GM18508 (cell line): ENCODE results near the gene LRRC25.

Experiments used
- ATAC-seq: cut with Tn5 transposase; IDR thresholded peaks from one replicate; pipeline ENCODE4 v1.9.1; 2021; ENCODE audit warnings: moderate number of reproducible peaks; ENCODE audit not compliant: insufficient read depth, unreplicated experiment

The LRRC25 gene

GRCh38 chr19:18436671-18437490 lies 39.5 kb upstream of the LRRC25 start:
- no peak for ATAC-seq

- ATAC-seq: no peak
These were observed 38.6 kb upstream of the LRRC25 start for GRCh38 chr19:18435842-18436670.

- no peak for ATAC-seq
These were observed 37.9 kb upstream of the LRRC25 start for GRCh38 chr19:18435178-18435841.

DNA sequence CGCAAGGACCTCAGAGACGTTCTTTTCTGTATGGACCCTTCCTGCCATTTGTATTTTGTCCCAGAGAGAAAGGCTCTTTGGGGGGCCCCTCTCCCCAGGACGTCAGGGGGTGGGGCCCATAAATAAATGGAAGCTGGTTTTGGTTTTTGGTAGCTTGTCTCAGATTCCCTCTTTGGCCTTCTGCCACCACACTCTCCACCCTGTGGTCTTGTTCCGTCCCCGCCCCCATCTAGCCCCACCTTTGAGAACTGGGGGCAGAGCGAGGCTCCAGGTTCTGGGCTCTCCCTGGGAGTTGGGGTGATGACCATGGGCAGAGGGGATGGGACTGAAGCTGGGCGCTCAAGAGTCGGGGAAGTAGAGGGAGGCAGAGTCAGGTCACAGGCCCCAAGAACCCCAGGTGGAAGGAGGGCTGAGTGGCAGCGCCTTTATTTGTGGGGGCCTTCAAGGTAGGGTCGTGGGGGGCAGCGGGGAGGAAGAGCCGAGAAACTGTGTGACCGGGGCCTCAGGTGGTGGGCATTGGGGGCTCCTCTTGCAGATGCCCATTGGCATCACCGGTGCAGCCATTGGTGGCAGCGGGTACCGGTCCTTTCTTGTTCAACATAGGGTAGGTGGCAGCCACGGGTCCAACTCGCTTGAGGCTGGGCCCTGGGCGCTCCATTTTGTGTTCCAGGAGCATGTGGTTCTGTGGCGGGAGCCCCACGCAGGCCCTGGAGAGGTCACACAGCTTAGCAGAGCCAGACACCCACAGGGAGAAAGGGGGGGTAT lies 37.2 kb upstream of the LRRC25 start:
- no peak for ATAC-seq

DNA sequence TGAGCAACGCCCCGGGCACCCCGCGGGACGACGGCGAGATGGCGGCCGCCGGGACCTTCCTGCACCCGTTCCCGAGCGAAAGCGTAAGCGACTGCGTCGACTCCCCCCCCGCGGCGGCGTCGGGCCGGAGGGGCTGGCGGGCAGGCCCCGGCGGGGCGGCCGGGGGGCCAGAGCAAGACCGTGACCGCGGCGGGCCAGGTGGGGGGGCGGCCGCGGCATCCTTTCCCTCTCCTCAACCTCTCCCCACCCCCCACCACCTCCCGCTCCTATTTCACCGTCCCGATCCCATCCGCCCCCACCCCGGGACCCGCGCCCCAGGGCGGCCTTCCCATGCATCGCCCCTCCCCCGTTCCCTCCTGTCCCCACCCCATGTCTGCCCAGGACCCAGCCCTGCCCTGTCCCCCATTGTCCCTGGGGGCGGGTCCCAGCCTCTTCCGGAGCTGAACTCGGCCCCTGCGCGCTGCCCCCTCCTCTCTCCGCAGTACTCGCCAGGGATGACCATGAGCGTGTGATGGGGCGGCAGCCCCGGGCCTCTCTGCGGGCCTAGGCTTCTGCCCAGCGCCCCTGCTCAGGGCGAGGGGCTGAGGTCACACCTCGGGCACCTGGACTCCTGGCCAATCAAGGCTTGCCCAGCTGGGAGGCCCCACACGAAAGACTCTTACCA lies 36.4 kb upstream of the LRRC25 start:
- no peak for ATAC-seq

DNA sequence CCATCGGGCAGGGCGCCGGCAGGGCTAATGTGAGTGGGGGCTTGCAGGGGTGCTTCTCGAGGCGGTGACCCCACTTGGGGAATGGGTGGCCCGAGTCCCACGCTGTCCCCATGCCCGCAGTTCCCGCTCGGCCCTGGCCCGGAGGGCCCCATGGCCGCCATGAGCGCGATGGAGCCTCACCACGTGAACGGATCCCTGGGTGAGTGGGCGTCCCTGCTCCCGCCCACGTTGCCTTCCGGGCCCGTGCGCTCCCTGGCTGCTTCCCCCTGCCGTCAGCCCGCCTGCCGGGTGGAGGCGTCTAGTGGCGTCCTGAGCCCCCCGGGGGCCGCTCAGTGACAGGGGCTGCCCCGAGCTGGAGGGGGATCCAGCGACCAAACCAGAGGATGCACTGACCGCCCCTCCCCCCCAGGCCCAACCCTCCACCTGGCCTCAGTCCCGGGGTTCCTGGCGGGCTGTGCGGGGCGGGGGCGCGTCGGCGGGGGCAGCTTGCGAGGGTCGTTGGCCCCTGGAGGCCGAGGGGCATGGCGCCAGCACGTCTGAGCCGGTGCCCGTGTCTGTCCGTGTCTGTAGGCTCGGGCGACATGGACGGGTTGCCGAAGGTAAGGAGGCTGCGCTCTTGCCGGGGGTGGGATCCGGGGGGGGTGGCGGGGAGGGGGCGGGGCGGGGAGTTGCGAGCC lies 35.7 kb upstream of the LRRC25 start:
- ATAC-seq: no peak

DNA sequence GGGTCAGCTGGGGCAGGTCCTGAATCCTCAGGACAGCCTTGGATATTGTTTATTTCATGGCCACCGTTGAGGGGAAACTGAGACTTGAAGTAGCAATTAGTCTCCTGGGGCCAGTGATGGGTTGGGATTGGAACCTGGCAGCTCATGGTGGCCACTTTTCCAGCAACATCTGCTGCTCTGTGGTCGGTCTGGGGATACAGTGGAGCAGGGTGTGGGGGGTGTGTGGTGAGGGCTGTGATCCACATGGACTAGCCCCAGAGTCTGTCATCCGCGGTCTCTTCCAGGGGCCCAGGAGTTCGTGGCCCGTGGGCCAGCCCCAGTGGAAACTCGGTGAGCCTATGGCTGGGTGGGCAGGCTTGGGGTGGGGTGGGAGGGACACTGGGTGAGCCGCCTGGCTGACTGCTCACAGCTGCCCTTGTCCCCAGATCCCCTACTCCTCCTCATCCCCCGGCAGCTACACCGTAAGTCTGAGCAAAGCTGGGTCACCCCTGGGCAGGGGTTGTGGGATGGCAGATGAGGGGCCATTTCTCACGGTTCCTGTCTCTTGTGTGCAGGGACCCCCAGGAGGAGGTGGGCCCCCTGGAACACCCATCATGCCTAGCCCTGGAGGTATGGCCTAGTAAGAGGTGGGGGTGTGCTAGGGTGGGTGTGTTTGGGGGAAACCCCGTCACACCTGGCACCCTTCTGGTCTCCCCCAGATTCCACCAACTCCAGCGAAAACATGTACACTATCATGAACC lies 35.0 kb upstream of the LRRC25 start:
- no peak for ATAC-seq

- no peak for ATAC-seq
These were observed 34.2 kb upstream of the LRRC25 start for GRCh38 chr19:18431351-18432197.

DNA sequence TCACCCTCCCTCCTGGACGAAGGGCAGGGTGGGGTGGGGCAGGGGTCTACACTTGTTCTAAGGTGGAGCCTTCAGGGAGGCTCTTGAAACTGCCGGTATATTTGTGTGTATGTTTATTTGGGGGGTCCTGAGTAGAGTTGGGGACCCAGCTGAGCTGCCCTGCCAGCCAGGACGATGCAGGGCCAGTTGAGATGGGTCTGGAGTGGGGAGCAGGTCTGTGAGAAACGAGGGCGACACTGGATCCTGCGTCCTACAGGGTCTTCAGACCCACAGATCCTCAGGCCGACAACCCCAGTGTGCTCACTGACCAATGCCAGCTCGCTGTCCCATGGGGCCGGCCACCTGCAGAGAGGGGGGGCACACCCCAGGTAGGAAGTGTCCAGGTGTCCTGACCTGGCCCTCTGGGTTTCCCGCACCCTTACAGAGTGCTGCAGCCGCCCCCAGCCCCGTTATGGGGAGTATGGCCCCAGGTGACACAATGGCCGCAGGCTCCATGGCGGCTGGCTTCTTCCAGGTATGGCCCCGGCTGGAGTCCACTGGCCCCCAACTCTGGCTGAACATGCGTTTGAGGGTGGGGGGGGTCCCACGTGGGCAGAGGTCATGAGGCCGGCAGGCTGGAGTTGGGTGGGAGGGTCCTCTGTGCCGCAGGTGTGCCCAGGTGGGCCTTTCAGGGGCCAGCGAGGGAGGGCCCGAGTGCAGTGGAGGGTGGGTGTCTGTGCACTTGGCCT lies 33.2 kb upstream of the LRRC25 start:
- ATAC-seq: no peak

GRCh38 chr19:18429717-18430416 lies 32.4 kb upstream of the LRRC25 start:
- no peak for ATAC-seq

GRCh38 chr19:18428787-18429674 lies 31.6 kb upstream of the LRRC25 start:
- ATAC-seq: no peak

DNA sequence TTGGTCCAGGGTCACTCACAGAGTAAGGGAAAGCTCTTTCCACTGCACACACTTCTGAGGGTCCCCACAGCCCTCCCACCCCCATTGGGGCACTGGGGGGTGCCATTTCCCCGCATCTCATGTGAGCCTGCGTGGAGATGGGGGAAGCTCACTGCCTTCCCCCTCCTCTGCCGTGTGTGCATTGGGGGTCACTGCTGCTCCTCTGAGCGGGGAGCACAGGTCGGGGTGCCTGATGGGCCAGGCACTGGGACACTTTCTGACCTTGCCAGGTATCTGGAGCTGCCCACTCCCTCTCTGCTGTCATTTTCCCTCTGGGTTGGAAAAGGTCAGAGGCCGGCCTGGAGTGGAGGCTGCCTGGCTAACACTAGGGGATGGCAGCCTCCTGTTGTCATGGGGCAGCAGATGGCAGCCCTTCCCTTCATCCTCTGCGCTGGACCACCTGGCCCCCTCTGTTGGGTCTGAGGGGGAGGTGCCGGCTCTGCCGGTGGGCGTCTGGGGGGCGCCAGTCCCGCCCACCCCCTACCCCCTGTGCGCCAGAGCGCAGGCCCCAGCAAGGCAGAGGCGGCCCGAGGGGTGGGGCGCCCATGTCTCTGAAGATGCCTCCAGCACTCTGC lies 30.9 kb upstream of the LRRC25 start:
- ATAC-seq: no peak

- ATAC-seq: no peak
These were observed 30.3 kb upstream of the LRRC25 start for GRCh38 chr19:18427743-18428113.

GRCh38 chr19:18427080-18427742 lies 29.8 kb upstream of the LRRC25 start:
- no peak for ATAC-seq

GRCh38 chr19:18426416-18426767 lies 29.0 kb upstream of the LRRC25 start:
- ATAC-seq: no peak
